CD4-positive, alpha-beta T cell treated with Interleukin-21 for 1 hour (primary cell): ENCODE data around the gene RPS16.
"Not testable (repeated sequence)": the region's sequence is repeated elsewhere in the genome, so short reads cannot be mapped to it uniquely, and the experiment has no call there.

ENCODE experiments used
- DNase-seq: peaks from one replicate; pipeline ENCODE4 v3.0.0-alpha.2; 2020

The RPS16 gene

DNA sequence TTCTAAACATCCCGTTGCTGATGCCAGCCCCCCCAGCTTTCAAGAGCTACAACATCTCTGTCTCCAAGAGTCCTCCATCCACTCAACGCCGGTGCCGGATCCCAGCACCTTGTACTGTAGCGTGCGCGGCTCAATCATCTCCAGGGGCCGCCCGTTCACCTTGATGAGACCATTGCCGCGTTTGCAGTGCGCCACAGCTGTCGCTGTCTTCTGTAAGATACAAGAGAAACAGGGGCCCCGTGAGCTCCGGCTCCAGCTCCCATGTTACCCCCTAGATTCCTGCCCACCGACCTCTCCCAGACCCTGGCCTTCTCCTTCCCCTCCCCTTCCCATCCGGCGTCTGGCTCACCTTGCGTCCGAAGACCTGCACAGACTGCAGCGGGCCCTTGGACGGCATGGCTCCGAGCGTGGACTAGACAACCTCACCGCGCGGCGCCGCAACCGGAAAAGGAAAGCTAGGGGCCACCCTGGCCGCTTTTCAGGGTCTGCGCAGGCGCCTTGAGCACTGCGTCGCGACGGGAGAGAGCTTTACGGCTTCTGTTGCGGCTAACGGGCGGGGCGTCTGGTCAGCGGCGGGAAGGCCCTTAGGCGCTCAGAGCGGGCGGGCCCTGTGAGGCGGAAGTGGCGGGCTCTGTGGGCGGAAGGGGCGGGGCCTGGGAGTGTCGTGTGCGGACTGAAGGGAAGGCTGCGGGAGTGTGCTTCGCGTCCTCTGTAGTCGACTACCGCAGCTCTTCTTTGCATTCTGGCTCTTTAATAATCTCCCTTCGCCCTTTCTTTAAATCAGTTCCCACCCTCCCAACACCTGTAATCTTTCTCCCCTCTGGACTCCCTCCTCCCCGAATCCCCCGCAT is at the start of gene RPS16:
Gene RPS16, minus strand, starts transcription at position 451 of the 851 bp plus-strand sequence. Its CDS starts 54 bp downstream, at position 397.
- DNase-seq = peak; percentile 99

DNA sequence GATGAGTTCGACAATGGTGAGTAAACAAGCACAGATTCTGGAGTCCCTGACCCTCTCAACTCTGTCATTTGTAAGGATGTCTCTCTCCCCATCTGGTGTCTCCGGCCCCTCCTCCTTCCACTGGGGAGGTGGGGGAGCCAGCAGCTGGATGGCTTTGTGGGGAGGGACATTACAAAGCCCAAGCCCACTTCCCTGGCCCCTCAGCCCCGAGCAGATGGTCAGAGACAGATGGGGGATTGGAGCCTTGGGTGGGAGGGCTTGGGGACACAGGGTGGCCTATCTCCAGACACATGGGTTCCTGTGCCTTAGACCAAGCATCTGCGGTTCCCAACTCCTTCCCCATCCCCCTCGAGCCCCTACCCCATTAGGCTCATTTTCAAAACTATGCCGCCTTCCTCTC is 47.4 kb upstream of the RPS16 start:
- DNase-seq = no peak

DNA sequence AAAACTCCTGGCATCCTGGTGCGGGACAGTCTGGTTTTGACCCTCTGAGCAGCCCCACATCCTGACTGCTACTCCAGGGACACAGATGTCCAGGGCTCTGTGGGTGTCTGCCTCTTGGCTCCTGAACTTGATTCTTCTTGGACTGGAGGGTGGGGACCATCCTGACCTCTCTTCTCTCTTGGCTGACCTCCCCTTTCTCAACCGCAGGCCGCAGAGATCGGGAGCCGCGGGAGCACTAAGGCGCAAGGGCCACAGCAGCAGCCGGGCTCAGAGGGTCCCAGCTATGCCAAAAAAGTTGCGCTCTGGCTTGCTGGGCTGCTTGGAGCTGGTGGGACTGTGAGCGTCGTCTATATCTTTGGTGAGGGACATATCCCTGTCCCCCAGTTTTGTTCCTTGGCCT is 45.9 kb upstream of the RPS16 start:
- no peak for DNase-seq

DNA sequence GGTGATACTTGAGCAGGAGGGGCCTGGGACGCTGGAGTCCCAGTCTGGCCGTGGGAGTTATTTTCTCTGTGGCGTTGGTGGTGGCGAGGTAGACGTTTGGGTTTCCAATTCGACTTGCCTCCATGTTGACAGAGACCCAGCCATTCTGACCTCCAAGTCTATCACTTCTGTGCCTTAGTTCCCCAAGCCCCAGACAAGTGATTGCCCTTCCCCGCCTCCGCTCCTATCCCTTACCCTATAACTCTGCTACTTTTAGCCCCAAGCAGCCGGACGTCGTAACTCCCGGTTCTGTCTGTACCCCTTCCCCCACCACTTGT is 45.4 kb upstream of the RPS16 start:
- no peak for DNase-seq

DNA sequence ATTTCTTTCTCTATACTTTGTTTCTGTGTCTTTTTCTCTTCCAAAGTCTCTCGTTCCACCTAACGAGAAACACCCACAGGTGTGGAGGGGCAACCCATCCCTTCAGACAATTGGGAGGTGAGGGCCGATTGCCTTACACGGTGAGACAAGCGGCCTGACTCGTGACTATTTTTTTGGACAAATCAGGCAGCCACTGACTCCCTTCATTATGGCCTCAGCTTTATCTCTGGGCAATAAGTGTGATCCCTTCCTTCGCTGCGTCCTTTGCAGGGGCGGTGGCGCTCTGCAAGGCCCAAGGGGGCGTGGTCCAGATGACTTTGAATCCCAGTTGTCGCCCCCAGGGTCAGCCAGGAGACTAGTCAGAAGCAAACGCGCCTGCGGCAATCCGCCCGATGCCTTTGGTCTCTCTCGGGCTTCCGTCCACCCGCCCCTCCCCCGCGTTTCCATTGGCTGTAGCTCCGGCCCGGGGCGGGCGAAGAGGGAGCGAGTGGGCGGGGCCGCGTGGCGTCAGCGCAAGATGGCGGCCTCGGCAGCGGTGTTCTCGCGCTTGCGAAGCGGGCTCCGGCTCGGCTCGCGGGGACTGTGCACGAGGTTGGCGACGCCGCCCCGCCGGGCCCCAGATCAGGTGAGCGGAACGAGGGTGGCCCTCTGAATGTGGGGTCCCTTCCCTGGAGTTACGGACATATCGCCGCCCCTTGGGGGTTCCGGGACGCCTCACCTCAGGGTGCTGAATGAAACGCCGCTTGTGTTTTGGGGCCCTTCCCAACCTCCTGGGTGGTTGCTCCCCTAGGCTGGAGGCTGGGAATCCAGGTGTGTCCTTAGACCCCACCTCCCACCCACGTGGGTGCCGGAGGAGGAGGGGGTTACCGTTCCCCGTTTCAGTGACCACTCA is 44.8 kb upstream of the RPS16 start, which contains the start of gene TIMM50:
Gene TIMM50, plus strand, starts transcription at position 502 of the 892 bp plus-strand sequence. Its CDS starts 16 bp downstream, at position 518.
- DNase-seq = peak; percentile 97

DNA sequence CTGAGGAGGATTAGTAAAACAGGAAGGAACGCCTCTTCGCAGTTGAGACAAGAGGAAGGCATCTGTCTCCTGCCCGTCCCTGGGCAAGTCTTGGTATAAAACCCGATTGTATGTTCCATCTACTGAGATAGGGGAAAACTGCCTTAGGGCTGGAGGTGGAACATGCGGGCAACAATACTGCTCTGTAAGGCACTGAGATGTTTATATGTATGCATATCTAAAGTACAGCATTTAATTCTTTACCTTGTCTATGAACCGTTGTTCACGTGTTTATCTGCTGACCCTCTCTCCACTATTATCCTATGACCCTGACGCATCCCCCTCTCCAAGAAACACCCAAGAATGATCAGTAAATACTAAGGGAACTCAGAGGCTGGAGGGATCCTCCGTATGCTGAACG is 44.2 kb upstream of the RPS16 start:
- DNase-seq = no peak

DNA sequence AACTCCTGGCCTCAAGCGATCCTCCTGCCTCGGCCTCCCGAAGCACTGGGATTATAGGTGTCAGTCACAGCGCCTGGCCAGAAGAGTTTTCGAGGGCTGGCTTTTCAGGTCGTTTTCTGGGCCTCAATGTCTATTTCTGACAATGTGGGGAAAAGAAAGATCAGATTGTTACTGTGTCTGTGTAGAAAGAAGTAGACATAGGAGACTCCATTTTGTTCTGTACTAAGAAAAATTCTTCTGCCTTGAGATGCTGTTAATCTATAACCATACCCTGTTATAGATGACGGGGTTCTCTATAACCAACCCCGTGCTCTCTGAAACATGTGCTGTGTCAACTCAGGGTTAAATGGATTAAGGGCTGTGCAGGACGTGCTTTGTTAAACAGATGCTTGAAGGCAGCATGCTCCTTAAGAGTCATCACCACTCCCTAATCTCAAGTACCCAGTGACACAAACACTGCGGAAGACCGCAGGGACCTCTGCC is 43.6 kb upstream of the RPS16 start:
- DNase-seq = not testable (repeated sequence)

DNA sequence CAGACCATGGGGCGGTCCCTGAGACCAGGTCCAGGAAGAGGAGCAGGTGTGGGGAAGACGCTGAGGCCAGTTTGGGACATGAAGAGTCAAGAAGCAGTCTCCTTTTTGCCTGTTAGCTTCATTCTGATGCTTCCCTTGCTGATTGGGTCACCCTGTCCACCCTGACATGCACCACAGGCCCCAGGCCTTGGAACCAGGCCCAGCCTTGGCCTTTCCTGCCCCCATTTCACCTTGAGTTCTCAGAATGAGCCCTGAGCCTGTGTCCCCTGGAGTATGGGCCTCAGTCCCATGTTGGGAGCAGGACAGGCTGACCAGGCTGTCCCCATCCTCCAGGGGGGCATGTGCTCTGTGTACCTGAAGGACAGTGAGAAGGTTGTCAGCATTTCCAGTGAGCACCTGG is 40.0 kb upstream of the RPS16 start:
- DNase-seq = no peak

DNA sequence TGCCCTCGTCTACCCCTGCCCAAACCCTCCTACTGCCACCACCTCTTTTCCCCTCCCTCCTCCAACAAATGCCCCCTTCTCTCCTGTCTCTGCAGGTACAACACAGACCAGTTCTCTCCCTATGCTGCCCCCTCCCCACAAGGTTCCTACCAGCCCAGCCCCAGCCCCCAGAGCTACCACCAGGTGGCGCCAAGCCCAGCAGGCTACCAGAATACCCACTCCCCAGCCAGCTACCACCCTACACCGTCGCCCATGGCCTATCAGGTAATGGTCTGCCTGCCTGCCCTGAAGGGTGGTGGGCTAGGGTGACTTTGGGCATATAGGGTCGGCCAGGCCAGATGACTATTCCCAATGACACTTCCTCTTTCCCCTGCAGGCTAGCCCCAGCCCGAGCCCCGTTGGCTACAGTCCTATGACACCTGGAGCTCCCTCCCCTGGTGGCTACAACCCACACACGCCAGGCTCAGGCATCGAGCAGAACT is 38.4 kb upstream of the RPS16 start:
- peak; percentile 77 for DNase-seq

DNA sequence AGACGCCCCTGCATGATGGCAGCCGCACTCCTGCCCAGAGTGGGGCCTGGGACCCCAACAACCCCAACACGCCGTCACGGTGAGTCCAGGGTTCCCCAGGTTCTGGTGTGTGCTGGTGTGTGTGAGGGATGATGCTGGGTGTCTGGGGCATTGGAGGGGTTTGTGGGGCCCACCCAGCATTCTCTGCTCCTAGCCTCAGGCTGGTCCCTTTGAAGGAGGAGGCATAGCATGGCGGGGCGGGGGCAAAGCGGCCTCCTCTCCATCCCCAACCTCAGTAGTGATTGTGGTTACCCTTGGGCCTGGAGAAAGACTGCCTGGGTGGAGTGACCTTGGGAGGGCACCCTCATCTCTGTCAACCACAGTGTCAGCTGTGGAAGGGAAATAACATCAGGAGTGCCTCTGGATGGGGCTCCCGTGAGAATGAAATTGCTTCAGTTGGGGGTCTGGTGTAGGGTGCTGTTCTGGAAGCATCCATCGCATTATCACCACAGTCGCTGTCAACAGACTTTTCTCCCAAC is 37.8 kb upstream of the RPS16 start:
- no peak for DNase-seq

DNA sequence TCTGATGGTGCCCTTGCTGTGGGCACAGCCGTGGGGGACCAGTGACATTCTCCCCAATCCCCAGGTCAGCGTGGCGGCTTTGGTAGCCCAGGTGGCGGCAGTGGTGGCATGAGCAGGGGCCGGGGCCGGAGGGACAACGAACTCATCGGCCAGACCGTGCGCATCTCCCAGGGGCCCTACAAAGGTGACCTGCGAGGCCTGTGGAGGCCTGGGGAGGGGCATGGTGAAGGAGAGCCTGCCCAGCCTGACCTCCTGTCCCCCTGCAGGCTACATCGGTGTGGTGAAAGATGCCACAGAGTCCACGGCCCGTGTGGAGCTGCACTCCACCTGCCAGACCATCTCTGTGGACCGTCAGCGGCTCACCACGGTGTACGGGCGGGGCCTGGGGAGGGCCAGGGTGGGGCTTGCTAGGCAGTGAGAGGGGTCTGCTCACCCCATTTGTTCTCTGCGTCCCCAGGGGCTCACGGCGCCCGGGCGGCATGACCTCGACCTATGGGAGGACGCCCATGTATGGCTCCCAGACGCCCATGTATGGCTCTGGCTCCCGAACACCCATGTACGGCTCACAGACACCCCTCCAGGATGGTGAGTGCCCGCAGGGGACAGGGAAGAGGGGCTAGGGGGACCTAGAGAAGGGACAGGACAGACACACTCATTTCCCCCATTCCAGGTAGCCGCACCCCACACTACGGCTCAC is 37.1 kb upstream of the RPS16 start:
- no peak for DNase-seq

DNA sequence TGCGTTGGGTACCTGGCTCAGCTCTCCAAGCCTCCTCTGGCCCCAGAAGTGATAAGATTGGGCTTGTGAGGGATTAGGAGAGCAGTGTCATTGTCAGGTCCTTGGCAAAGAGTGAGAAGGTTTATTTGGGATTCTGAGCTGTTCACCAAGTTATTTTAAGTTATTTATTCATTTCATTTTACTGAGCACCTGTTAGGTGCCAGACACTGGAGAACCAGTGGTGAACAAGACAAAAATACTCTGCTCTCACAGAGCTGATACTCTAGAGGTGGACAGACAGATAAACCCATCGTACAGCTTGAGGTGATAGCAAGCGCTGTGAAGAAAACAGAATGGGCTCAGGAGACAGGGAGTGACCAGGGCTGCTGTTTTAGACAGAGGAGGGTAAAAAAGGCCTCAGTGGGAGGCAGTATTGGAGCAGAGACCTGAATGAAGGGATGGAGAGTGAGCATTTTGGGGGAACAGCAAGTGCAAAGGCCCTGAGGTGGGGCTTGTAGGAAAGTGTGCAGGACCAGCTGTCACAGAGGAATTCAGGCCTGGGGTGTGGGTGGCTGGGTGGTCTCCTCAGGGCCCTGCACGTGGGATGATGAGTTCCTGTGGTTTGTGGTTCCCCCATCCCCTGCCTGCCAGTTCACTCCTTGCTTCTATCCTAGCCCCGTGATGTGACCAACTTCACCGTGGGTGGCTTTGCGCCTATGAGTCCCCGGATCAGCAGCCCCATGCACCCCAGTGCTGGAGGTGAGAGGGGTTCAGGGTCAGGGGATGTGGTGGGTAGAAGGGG is 36.2 kb upstream of the RPS16 start:
- DNase-seq = no peak

DNA sequence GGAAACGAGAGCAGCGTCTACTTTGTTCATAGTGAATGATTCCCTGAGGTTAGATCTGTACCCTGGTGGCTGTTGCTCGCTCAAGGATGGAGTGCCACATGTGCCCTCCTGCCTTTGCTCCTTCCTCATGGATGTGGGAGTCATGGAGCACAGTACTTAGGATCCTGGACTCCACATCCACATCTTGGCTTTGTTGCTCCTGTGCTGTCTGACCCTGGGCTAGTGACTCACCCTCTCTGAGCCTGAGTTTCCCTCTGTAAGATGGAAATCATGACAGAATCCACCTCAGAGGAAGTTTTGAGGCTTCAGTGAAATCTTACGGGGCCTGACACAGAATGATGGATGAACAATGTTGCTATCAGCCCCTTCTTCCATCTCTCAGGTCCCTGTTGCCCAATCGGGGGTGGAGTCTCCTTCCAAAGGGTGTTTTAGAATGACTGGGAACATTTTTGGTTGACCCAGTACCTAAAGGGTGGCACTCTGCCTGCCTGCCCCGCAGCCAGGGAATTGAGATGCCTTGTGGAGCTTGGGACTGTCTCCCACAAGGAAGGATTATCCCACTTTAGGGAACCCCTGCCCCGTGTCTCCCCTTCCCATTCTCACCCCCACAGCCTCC is 35.1 kb upstream of the RPS16 start:
- DNase-seq = no peak

DNA sequence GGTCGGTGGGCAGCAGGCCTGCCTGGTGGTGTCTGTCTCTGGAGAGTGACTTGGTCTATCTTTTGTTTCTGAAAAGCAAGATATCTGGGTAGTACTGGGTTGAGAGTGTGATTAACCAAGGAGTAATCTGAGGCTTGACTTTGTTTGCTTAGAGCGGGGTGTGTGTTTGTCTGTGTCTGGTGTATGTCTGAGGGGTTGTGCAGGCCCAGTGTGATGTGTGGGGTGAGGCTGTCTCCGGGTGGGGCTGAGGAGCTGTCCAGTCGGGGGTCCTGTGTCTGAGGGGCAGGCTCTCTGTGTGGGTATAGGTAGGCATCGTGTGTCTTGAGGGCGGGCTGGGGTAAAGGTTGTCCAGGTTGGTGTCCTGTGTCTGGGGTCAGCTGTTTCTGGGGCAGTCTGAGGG is 33.8 kb upstream of the RPS16 start:
- DNase-seq = no peak

DNA sequence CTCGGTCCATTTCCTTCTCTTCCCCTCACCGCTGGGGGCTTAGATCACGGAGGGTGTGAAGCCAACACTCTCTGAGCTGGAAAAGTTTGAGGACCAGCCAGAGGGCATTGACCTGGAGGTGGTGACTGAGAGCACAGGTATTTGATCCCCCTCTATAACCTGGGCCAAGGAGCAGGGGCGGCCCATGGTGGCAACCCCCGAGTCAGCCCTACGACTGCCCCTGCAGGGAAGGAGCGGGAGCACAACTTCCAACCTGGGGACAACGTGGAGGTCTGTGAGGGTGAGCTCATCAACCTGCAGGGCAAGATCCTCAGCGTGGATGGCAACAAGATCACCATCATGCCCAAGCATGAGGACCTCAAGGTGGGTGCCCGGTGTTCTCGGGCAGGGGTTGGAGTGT is 33.3 kb upstream of the RPS16 start:
- DNase-seq = no peak

DNA sequence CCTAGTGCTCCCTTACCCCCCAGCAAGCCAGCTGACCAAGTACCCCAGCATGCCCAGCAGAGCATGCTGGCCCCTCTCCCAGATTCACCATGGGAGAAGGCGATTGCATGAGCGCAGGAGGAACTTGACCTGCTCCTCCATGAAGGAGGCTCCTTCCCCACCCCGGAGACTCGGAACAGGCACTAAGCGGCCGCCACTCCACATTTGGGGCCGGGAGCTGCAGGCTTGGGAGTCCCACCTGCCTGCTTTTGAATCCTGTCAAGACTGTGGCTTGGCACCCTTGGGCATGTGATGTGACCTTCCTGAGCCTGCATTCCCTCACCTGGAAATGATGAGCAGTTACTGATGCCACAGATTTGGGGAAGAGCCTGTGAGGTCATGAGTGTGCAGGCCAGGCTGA is 32.2 kb upstream of the RPS16 start:
- no peak for DNase-seq

DNA sequence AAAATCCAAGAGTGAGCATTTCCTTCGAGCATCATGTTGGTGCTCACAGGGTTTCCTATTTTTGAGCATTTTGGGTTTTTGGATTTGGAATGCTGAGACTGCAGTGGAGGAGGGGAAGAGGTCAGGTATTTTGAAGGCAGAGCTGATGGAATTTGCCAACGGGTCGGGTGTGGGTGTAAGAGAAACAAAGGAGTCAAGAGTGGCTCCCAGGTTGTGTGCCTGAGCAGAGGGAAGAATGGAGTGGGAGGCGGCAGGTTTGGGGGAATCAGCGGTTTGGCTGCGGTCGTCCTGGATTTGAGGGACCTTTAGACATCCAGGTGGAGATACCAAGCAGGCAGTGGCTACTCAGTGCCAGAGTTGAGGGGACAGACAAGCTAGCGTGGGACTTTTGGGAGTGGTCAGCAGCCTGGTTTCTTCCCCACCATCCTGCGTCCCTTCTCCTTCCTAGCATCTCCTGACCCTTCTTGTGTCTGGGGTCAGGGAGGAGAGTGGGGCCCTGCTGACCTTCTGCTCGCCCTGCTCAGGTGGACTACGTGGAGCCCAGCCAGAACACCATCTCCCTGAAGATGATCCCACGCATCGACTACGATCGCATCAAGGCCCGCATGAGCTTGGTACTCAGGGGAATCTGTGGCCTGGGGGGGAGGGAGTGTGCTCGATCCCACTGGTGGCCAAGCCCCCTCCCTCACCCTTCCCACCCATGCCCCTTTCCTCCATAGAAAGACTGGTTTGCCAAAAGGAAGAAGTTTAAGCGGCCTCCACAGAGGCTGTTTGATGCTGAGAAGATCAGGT is 30.4 kb upstream of the RPS16 start:
- no peak for DNase-seq

DNA sequence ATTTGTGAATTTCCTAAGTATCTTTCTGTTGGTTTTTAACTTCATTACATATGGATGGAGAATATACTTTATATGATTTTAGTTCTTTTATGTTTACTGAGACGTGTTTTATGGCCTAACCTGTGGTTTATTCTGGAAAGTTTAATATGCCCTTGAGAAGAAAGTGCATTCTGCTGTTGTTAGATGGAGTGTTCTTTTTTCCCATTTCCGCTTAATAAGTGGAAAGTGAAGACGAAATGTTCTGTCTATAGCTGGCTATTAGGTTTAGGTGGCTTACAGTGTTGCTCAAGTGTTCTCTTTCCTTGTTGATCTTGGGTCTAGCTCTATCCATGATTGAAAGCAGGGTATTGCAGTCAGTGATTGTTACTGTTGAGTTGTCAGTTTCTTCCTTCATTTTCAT is 27.7 kb upstream of the RPS16 start:
- no peak for DNase-seq

DNA sequence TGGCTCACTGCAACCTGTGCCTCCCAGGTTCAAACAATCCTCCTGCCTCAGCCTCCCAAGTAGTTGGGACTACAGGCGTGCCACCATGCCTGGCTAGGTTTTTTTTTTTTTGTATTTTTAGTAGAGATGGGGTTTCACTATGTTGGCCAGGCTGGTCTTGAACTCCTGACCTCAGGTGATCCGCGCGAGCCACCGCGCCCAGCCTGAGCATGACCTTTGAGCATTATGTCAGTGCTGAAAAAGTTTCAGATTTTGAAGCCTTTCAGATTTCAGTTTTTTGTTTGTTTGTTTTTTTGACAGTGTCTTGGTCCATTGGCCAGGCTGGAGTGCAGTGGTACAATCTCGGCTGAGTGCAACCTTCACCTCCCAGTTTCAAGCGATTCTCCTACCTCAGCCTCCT is 15.5 kb upstream of the RPS16 start:
- DNase-seq = not testable (repeated sequence)

DNA sequence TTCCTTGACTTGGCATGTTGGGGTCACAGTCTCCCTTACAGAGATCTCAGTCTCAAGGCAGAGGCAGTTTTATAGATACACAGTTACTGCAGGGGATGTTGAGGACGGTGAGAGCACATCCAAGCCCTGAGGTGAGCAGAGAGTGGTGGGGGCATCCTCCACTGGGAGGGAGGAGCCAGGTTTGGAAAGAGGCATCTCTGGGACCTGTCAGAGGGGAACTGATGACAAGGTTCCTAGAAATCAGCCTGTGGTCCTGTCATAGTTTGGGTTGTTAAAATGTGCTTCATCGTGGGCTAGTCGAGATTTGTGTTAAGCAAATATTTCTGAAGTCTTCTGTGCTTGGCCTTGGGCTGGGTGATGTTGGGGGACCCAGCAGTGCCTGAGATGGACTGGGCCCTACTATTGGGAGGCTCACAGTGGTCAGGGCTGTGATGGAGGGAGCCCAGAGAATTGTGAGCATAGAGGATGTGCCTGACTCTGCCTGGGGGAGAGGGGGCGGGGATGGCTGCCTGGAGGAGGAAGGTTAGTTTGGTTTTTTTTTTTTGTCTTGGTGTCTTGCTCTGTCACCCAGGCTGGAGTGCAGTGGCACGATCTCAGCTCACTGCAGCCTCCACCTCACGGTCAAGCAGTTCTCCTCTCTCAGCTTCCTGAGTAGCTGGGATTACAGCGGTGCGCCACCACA is 13.5 kb upstream of the RPS16 start:
- no peak for DNase-seq
